ENCODE measurements around the gene ZDHHC14.
"Not testable (repeated sequence)": the region's sequence is repeated elsewhere in the genome, so short reads cannot be mapped to it uniquely, and the experiment has no call there.

Gene ZDHHC14

GRCh38 chr6:157407646-157408045 is 26.7 kb downstream of the ZDHHC14 start:
- DNase-seq: no peak

DNA sequence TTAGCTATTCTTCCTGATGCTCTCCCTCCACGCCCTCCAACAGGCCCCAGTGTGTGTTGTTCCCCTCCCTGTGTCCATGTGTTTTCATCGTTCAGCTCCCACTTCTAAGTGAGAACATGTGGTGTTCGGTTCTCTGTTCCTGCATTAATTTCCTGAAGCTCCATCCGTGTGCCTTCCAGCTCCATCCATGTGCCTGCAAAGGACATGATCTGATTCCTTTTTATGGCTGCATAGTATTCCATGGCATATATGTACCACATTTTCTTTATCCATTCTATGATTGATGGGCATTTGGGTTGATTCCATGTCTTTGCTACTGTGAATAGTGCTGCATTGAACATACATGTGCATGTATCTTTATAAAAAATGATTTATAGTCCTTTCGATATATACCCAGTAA is 27.4 kb downstream of the ZDHHC14 start:
- DNase-seq: not testable (repeated sequence)

- no peak for DNase-seq
Observed at GRCh38 chr6:157410045-157410444, 29.1 kb downstream of the ZDHHC14 start.

- no peak for DNase-seq
Observed at GRCh38 chr6:157411368-157411767, 30.4 kb downstream of the ZDHHC14 start.

- DNase-seq: no peak
Observed at GRCh38 chr6:157412791-157413190, 31.8 kb downstream of the ZDHHC14 start.

DNA sequence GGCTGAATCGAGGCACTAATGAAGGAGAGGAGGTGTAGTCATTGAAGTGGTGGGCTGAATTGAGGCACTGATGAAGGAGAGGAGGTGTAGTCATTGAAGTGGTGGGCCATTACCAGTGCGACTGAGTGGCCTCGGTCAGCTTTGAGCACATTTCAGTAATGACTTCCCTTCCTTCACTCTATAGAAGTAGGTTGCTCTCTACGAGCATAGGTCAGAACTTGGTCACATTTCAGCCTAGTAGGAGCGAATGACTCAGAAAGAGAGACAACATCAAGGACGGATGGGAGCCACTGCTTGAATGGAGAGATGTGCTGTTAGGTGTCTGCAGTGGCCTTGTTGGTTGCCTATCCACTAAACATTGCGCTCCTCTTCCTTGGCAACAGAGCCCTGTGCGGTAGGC is 39.5 kb downstream of the ZDHHC14 start:
- no peak for DNase-seq

- DNase-seq: no peak
Observed at GRCh38 chr6:157424491-157425020, 43.6 kb downstream of the ZDHHC14 start.

DNA sequence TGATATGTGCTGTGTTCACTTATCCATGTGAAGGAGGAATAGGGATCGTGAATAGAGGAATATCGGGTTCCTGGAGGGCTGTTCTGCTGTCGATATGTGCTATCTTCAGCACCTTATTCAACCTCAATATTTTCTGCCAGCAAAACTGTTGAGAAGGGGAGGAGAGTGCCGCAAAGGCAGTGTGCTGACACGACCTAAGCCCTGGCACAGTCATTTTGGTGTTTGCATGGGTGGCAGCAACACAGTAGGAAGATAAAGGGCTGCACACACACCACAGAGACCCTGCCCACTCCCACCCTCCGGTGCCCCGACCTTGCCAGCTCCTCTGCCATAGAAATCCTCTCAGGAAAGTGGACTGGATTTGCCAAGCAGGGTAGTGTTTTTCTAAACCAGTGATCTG is 47.0 kb downstream of the ZDHHC14 start:
- DNase-seq: no peak

DNA sequence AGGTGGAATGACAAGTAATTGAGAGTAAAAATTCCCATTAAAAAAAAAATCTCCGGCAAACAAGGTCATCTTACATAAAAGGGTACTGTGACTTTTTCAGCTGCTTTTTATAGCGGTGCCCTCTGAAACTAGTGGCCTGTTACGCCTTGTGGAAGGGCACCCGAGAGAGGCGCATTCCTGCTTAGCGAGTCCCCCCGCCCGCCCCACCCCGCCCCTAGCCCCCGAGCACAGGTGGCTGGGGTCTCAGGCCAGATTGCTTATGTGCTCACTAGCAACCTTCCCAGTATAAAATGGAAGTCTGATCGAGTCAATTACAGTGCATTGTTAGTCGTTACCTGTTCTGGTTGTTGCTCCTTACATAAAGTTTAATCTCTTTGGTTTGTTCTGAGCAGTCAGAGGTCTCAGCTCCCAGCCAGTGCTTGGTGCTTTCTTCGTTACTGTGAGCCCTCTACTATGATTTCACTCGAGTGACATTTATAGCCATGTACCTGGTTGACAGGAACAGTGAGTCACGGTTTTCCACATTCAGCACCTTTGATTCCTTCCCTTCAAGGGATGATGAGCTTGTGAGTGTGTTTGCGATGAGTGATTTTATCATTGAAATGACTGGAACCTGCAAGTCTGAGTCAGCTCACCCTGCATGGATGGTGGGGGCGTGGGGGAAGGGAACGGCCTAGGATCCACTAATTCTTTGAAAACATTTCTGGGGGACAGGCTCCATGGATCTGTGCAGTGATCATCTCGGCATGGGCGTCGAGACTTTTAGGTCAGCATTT is 47.6 kb downstream of the ZDHHC14 start:
- peak in 2 of 4 experiments; percentile 4 to 8 for DNase-seq

DNA sequence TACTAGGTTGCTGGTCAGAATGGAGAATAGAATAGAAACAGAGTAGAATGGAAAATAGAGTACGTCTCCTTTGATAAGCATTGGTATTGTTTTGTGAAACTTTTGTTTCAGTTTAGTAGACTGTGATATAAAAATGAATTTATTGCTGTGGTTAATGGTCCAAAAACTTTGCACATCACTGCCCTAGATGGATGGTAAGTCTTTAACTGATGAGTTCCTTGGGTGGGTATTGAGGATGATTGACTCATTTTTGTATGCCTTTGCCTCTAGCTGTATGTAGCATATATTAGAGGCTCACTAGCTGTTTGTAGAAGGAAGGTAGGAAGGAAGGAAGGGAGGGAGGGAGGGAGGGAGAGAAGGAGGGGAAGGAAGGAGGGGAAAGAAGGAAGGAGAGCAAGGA is 48.3 kb downstream of the ZDHHC14 start:
- no peak for DNase-seq

DNA sequence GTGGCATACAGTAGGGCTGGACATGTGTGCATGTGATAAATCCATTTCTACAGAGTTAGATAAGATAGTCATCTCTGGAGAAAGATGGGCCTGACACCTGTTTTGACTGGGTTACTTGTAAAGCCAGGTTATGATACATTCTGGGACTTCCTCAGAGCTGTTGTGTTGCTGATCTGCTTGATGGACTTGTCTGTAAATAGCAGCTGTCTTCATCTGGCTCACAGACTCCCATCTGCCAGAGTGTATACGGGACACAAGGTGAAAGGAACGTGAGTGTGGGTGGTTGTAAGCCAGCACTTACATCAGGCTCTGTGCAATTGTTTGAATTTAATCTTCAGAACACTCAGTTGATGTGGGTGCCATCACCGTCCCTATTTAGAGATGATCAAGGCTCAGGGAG is 49.8 kb downstream of the ZDHHC14 start:
- DNase-seq: no peak

DNA sequence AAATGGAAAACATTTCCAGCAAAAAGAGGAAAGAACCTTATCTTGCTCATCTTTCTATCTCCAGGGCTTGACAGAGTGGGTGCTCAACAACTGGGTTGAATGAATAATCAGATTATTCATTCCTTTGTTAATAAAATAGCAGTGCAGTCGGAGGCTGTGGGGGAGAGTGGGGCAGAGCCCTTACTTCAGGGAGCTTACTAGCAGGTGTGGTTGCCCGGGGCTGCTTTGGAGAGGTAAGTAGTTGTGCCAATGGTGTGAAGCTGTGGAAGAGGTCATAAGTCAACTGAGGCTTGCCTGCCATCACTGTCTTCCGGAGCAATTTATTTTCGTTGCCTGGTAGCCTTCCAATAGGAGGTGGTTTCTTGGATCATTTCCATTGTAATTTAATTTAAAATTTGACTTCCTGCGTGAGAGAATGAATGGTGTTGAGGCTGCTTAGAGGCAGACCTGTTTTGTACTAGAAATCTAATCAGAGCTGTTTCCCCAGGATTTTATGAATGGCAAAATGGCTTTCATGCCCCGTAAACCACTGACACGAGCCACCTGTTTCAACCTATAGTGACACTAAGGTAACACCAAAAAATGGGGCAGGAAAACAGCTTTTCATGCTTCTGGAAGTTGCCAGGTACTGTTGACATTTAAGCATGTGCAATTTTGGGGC is 51.4 kb downstream of the ZDHHC14 start:
- DNase-seq: no peak

DNA sequence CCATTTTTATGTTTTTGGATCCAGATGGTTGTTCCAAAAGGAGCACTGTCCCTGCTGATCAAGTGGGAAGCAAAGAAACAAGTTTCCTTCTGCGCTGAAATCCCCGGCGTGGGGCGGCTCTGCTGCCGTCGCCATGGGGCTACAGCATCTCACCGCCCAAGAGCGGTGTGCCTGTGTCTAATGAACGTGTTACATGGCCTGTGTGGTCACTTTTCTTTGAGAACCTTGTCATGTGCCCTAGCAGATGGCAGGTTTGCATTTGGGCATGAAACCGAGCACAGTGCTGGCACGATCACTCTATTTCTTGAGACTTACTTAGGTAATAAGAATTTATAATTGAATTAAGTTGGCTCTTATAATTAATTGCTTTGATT is 51.9 kb downstream of the ZDHHC14 start:
- DNase-seq: no peak

GRCh38 chr6:157433678-157434081 is 52.7 kb downstream of the ZDHHC14 start:
- DNase-seq: no peak

DNA sequence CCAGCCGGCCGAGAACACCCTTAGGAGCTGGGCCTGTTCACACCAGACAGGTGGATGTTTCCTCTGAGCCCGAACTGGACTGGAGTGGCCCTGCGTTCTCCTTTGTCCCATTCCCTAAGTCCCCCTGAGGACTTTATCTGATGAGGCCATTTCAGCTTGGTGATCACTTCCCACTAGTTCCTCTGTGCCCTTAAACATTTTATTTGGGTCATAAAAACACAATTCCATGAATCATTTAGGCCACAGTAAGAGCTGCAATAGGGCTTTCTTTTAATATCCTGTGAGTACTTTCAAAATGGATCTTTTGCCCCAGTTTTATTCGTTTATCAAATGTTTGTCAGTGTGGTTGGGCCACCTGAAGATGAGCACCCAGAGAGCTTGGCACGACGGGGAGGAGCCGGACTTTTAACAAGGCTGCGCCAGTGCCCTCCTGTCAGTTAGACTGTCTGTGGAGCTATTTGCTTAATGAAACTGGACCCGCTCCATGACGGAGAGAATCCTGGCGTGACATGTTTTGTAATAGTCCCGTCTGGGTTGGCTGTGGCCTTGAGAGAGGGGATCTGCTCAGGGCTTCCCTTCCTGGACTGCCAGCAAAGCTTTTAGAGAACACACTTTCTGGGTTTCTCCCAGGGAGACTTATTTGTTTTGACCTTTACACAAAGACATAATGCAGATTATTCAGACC is 53.5 kb downstream of the ZDHHC14 start:
- no peak for DNase-seq

GRCh38 chr6:157436219-157436943 is 55.4 kb downstream of the ZDHHC14 start:
- DNase-seq: no peak

DNA sequence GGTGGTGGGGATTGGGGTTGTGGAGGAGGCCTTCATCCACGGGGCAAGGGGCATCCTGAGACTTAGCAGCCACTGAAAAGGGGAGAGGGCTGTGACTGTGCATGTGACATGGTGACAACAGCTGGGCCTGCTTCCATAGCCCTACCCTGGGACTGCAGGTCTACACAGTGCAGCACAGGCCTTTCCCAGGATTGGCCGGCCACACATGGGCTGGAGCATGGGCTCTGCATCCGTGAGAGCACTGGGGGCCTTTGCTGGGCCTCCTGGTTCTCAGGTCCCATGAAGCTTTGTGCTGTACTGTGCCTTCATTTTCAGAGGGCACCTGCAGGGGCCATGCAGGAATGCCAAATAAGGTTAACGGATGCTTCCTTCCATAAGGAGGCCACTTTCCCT is 56.0 kb downstream of the ZDHHC14 start:
- no peak for DNase-seq

GRCh38 chr6:157438611-157439111 is 57.7 kb downstream of the ZDHHC14 start:
- no peak for DNase-seq

GRCh38 chr6:157440171-157440570 is 59.2 kb downstream of the ZDHHC14 start:
- no peak for DNase-seq

DNA sequence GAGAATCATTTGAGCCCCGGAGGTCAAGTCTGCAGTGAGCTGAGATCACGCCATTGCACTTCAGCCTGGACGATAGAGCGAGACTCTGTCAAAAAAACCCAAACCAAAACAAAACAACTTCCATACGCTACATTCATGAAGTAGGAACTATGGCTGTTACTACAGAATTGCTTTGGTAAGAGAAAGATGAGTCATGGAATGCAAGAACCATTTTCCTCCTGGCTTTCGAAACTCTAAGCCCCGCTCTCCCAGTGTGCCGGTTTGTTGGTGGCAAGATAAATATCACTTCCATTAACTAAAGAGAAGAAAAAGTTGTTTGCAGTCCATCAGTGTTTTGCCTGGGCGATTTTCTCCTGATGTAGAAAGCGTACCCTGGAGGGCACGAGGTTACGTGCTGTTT is 61.3 kb downstream of the ZDHHC14 start:
- no peak for DNase-seq

GRCh38 chr6:157443066-157443800 is 62.2 kb downstream of the ZDHHC14 start:
- no peak for DNase-seq
